CD4-positive, alpha-beta T cell treated with Interleukin-4 for 1 hour (primary cell): ENCODE data around the gene TRIP13.
"Not testable (repeated sequence)": the region's sequence is repeated elsewhere in the genome, so short reads cannot be mapped to it uniquely, and the experiment has no call there.

Experiments
- DNase-seq, 2 donors: peaks; one replicate each; pipeline ENCODE4 v3.0.0-alpha.2; 2020 to 2022

TRIP13 gene

DNA sequence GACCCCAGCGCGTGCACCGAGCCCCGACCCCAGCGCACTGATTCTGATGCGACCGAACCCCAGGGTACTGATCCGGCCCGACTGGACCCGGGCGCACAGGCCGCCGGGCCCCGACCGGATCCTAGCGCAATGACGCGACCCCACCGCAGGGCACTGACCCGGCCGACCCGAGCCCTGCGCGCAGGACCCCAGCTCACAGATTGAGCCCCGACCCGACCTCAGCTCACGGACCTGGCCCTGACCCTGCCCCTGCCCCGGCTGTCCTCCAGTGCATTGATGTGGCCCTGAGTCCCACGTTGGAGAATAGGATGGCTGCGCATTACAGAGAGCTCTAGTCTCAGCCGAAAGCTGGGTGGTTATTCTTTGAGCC lies 438 bp downstream of the TRIP13 start:
- DNase-seq, result no peak

GRCh38 chr5:893711-894110 lies 1.0 kb downstream of the TRIP13 start:
- no peak for DNase-seq

DNA sequence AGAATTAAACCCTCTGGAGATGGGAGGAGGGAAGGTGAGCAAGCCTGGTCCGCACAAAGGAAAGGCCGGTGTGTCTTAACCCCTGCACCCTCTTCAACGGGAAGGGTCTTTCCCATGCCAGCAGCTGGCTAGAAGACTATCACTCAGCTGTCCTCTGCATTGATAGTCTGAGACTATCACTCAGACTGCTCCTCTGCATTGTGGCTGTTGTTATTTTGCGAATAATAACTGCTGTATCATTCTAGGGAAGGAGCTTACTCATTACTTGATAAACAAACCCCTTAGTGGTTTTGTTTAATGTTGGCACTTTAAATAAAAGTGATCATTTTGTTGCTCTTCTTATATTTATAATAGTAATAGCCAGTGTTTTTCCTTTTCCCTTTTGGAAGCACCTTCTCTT lies 8.1 kb downstream of the TRIP13 start:
- DNase-seq, result no peak

DNA sequence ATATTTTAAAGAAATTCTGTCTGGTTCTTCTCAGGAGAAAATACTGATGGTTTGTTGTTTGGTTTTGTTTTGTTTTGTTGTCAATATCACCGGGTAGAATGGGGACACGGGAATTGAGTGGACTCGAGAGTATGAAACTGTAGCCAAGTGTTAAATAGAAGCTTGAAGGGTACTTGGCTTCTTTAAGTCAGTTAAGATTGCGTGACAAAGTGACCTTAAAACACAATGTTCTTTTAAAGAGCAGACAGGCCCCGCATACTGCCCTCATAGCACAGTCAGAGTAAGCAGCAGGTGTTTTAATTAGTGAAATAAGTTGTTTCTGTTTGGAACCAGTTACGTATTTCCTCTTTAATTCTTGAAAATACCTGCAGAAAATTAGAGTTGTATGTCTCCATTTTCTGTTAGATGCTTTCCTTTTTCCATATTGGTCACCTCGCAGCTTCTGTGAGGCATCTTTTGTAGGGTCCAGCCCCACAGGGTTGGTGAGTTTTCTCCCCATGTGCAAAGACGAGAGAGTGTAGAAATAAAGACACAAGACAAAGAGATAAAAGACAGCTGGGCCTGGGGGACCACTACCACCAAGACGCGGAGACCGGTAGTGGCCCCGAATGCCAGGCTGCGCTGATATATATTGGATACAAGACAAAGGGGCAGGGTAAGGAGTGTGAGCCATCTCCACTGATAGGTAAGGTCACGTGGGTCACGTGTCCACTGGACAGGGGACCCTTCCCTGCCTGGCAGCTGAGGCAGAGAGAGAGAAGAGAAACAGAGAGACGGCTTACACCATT lies 9.6 kb downstream of the TRIP13 start:
- no peak for DNase-seq

DNA sequence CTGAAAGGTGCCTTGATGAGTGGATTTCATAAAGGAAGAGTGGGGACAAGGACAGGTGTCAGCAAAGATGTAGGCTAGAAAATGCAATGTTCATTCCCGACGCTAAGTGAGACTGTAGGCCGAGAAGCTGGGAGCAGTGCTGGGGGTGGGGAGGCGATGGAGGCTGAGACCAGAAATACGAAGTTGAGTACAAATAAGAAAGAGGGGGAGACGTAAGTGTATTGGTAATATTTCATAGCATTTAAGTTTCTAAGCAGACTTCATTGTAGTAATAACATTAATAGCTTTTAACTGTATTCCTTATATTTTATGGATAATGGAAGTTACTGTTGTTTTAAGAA lies 11.0 kb downstream of the TRIP13 start:
- DNase-seq, result no peak

GRCh38 chr5:905139-905642 lies 12.5 kb downstream of the TRIP13 start:
- no peak for DNase-seq

DNA sequence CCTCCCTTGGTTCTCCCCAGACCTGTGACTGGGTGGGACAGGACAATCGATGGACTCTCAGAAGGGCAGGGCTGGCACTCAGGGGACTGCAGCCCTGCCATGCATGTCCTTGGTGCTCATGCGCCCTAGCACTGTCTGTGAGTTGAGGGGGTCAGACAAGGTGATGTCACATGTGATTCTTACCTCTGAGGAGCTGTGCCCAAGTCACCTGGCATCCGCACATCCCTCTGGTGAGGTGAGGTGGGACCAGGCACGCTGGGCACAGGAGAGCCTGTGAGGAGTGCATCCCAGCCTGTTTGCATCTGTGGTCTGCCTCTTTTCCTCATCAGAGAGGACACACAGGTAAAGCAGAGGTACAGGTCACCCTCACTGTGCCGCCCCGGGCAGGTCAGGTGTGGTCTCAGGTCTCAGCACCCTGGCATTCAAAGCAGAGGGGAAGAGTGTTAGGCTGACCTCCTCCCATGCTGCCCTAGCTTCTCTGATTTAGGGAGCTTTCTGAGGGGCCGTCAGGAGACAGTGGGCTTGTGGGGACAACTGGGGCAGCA lies 14.8 kb downstream of the TRIP13 start:
- DNase-seq, result no peak

DNA sequence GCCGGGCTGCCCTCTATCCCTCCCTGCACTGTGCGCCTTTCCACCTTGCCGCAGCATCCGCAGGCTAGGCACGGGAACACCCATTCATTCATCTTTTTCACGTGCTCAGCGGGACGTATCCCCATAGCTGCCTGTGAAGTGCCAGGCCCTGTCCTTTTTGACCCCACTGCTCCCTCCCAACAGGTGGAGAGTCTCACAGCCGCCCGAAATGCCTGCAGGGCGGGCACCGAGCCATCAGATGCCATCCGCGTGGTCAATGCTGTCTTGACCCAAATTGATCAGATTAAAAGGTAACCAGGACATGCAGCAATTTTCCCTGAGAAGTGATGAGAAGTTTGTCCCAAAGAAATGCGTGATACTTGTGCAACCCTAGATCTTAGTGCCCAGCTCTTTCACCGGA lies 15.5 kb downstream of the TRIP13 start:
- no peak for DNase-seq

DNA sequence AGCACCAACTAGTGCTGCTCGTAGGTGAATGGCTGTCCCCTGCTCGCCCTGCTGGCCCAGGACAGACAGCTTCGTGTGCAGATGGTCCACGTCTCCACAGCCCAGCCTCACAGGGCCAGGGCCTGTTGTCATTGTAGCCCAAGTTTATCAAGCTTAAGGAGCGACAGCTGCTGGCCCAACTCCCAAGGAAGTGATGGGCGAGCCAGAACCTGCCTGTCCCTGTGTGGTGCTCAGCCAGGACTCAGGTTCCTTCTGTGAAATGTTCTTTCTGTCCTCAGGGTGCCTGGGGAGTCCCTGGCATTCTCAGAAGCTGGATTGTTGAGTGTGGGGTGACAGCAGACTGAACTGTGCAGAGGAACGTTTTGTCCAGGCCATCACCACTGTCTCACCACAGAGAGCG lies 16.4 kb downstream of the TRIP13 start:
- DNase-seq, result no peak

DNA sequence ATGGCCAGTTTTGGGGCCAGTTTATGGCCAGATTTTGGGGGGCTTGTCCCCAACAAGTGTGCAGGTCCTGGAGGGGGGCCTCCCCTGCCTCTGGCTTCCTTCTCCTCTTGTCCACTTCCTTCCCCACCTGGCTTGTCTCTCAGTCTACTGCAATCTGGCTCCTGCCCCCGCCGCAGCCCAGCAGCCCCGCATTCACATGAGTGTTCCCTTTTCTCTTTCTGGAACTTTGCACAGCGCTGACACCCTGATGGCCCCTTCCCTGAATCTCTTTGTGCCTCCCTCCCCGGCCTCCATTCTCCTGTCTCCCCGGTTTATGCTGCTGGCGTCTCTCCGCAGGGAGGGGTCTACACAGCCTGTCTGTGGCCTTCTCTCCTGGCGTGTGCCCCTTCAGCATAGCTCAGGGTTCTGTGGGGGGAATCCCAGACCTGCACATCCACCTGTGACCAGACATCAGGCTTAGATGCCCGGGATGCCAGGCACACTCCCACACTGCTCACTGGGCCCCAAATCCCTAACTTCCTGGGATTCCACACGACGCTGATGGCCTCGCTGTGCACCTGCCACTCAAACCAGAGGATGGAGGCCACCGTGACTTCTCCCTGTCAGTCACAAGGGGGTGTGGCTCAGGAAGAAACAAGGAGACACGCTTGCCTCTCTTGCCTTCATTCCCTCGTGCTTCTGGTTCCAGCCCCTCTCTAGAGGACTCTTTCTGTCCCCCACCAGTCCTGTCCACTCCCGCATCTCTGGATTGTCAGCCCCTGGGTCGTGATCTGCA lies 17.5 kb downstream of the TRIP13 start:
- DNase-seq, result no peak

DNA sequence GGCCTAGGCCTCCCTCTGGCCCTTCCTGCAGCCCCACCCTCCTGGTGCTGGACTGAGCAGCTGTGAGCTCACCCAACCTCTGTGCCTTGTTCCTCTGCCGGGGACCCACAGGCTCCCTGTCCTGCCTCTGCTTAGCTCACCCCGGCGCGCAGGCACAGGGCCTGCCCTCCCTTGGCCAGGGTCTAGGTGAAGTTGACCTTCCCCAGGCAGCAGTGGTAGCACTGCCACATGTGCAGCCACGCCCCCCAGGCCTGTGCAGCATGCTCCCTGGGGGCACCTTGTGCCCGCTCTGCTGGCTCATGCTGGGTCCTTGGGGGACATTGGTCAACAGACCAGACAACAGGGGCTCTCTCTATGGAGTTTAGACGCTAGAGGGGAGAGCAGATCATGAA lies 18.1 kb downstream of the TRIP13 start:
- no peak for DNase-seq

GRCh38 chr5:911601-912000 lies 18.9 kb downstream of the TRIP13 start:
- no peak for DNase-seq

- DNase-seq, result peak; percentile 75 to 81
These were observed 19.8 kb downstream of the TRIP13 start for GRCh38 chr5:912280-913091.

- DNase-seq, result no peak
These were observed 21.5 kb downstream of the TRIP13 start for GRCh38 chr5:914174-914573.

DNA sequence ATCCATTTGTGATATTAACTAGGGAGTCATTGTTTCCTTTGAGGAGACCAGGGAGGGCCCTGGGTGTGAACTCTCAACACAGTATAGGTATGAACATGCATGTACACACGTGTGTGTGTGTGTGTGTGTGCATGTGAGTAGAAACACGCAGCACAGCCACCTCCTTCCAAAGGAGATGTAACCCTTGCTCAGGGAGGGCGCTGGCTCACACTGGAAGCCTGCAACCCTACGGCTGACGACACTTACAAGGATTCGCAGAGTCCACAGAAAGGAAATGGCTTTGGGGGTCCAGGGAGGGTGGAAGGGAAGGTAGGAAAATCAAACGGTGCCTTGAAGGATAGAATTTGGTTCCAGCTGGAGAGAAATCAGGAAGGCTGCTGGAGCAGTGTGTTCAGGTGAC lies 21.9 kb downstream of the TRIP13 start:
- DNase-seq, result no peak

- not testable (repeated sequence) for DNase-seq
These were observed 22.7 kb downstream of the TRIP13 start for GRCh38 chr5:915346-915745.

DNA sequence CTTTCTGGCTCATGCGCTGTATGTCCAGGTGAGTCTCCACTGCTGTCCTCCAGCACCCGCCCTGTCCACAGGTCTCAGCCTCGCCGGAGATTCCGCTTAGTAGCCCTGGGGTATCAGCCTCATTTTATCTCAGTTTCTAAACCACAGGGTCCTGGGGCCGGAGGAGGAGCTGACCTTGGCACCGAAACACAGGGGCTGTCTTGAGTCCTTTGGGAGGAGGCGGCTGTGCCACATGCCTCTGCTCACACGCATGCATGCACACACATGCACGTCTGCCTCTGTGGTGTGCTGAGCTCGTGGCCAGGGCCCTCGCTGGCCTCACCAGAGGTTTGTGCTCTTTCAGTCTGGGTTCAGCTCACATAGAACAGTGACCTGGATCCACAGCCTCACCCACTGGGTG lies 23.3 kb downstream of the TRIP13 start:
- DNase-seq, result no peak

DNA sequence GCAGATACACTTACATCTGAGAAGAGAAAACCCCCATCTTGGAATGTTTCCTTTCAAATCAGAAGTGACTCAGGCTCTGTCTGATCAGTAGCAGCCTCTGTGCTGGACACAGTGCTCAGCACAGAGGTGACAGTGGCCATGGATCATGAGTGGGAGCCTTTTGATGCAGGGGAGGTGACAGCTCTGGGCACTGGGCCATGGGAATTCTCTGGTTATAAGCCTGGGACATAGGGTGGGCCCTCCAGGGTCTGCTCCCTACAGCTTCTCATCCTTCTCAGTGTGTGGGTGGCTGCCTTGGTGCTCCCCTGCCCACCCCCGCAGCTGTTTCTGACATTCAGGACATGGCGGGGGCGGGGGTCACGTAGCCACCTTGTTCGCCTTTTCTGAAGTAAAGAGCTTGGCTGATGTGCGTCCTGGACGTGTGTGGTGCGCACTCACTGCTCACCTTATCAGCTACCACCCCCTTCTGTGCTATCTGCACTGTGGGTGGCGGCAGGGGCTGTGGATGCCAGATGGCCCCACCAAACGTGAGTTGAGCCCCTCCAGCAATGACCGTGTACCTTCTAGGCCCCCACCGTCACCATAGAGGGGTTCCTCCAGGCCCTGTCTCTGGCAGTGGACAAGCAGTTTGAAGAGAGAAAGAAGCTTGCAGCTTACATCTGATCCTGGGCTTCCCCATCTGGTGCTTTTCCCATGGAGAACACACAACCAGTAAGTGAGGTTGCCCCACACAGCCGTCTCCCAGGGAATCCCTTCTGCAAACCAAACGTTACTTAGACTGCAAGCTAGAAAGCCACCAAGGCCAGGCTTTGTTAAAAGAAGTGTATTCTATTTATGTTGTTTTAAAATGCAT lies 24.0 kb downstream of the TRIP13 start:
- DNase-seq, result no peak

- DNase-seq, result not testable (repeated sequence)
These were observed 26.0 kb downstream of the TRIP13 start for GRCh38 chr5:918717-919116.

DNA sequence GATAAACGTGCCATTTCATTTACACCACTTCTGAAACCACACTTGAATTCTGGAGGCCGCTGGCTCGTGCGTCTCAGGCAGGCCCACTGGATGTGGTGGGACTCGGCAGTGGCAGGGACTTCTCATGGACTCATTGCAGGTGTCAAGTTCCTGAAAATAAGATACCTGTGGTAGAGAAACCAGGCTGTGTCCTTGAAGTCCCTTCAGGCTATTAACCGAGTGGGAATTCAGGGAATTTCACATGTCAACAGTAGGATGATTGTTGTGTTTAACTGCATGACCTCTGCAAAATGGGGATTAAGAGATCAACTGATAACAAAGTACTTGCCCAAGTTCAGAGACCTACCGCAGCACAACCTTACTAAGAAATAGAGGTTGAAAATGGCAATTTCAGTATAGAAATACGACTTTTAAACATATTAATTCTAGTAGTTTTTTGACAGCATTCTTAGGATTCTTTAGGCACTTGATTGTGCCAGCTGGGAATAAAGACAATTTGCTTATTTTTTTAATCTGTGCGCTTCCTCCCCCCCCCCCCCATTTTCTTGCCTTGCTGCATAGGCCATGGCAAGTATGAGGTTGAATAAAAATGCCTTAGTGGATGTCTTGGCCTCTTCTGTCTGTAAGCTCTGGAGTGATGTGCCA lies 26.8 kb downstream of the TRIP13 start:
- DNase-seq, result no peak

GRCh38 chr5:920321-920720 lies 27.6 kb downstream of the TRIP13 start:
- DNase-seq, result no peak
